HepG2 (cell line): ENCODE results near the gene TTLL7. TPM values are rescaled to one million over a fixed set of nuclear protein-coding genes. Genes with fewer than 3 reads are reported as not detected.

ENCODE experiments used
- ATAC-seq: fragments of 200-7000 bp; cut with Tn5 transposase; 3 replicates; pipeline ENCODE4 v1.9.1; 2020; ENCODE audit warnings: mild to moderate bottlenecking, moderate library complexity
- BruUV-seq: library from RNA; stranded (reverse); fragments of 400-500 nt; replicated peaks from 2 replicates; lab custom pipeline; 2021; lab: Mats Ljungman, UMichigan
- CTCF ChIA-PET: fragments of 300-600 bp; formaldehyde crosslinking; extraction: SDS; loops from one replicate; lab custom pipeline; 2021; ENCODE audit warnings: low total read pairs, inconsistent platforms, low intra/inter-chr PET ratio; lab: Yijun Ruan, JAX
- POLR2A ChIA-PET: fragments of 350-600 bp; sonication (Branson Sonifier 250); formaldehyde crosslinking; loops from one replicate; lab custom pipeline; 2020; ENCODE audit warnings: antibody characterized with exemption, inconsistent platforms; lab: Yijun Ruan, JAX
- DNase-seq: peaks from one replicate; pipeline ENCODE4 v3.0.0-alpha.2; 2015; ENCODE audit warnings: low spot score
- FAIRE-seq: peaks from 3 replicates; lab custom pipeline; 2011; peaks lifted over from hg19 to GRCh38; lab: Jason Lieb, UNC
- H2AFZ ChIP-seq: one replicate; pipeline ENCODE4 v1.6.1; 2011; ENCODE audit warnings: low read length, inconsistent platforms
- H3K27ac ChIP-seq: fragments of 300-600 bp; 3 replicates; pipeline ENCODE4 v1.8.0; 2011; ENCODE audit warnings: mixed run types, mild to moderate bottlenecking, mixed read lengths, low read length, inconsistent platforms; ENCODE audit not compliant: insufficient read depth; ENCODE audit errors: extremely low read length
- H3K27me3 ChIP-seq, 2 experiments: fragments of 200-600 bp in 1 of 2; 2 replicates in 1 of 2; 3 replicates in 1 of 2; pipeline versions ENCODE4 v1.6.0 to v1.8.0; 2011; ENCODE audit warnings: low read length in 2 of 2, mild to moderate bottlenecking in 2 of 2, moderate library complexity in 2 of 2, inconsistent platforms in 1 of 2; ENCODE audit not compliant: insufficient read depth in 2 of 2, control insufficient read depth in 1 of 2
- H3K36me3 ChIP-seq, 2 experiments: fragments of 200-600 bp in 1 of 2; replicated peaks in 1 of 2; 2 replicates in 1 of 2; 3 replicates in 1 of 2; pipeline versions ENCODE4 v1.5.1 to v1.8.0; 2011; ENCODE audit warnings: low read length in 2 of 2, inconsistent platforms in 1 of 2; ENCODE audit not compliant: insufficient read depth in 2 of 2, control insufficient read depth in 1 of 2
- H3K4me1 ChIP-seq: 2 replicates; pipeline ENCODE4 v1.5.1; 2012; ENCODE audit warnings: low read length, inconsistent platforms; ENCODE audit not compliant: insufficient read depth
- H3K4me2 ChIP-seq: 2 replicates; pipeline ENCODE4 v1.6.0; 2011; ENCODE audit warnings: low read depth, low read length, inconsistent platforms
- H3K4me3 ChIP-seq, 3 experiments: fragments of 200-600 bp in 1 of 3; sonication (generic), shearing (Covaris generic) in 1 of 3; replicated peaks in 1 of 3; 2 replicates each; pipeline ENCODE4 v1.5.1; 2011 to 2016; ENCODE audit warnings: low read length in 3 of 3, inconsistent platforms in 2 of 3, low read depth in 2 of 3, mild to moderate bottlenecking in 2 of 3, control low read depth in 1 of 3, mixed read lengths in 1 of 3; ENCODE audit not compliant: insufficient read depth in 1 of 3
- H3K79me2 ChIP-seq: one replicate; pipeline ENCODE4 v1.6.1; 2011; ENCODE audit warnings: low read length, inconsistent platforms; ENCODE audit not compliant: insufficient read depth
- H3K9ac ChIP-seq: 2 replicates; pipeline ENCODE4 v1.6.0; 2011; ENCODE audit warnings: mild to moderate bottlenecking, low read depth, low read length, inconsistent platforms; ENCODE audit not compliant: insufficient read depth
- H3K9me3 ChIP-seq: 2 replicates; pipeline ENCODE4 v1.5.1; 2012; ENCODE audit warnings: mild to moderate bottlenecking, low read length
- H4K20me1 ChIP-seq: 2 replicates; pipeline ENCODE4 v1.6.0; 2011; ENCODE audit warnings: inconsistent platforms, mild to moderate bottlenecking, low read length, moderate library complexity; ENCODE audit not compliant: insufficient read depth
- ARNT ChIP-seq: fragments of 450-650 bp; IDR thresholded peaks from 2 replicates; pipeline ENCODE4 v1.6.1; 2017
- ATM ChIP-seq: fragments of 450-650 bp; IDR thresholded peaks from 2 replicates; pipeline ENCODE4 v1.7.1; 2017; ENCODE audit warnings: mild to moderate bottlenecking, borderline replicate concordance
- JARID2 ChIP-seq: sonication (generic); formaldehyde crosslinking; IDR thresholded peaks from 2 replicates; pipeline ENCODE4 v1.8.1; 2023; ENCODE audit warnings: missing genetic modification reagents, inconsistent platforms; ENCODE audit not compliant: insufficient replicate concordance
- MAX ChIP-seq: IDR thresholded peaks from 2 replicates; pipeline ENCODE4 v1.6.1; 2012; ENCODE audit warnings: inconsistent platforms
- MBNL3 ChIP-seq: fragments of 250-450 bp; sonication (Bioruptor Pico); conservative IDR thresholded peaks from 2 replicates; pipeline ENCODE4 v1.8.0; 2022; ENCODE audit warnings: mild to moderate bottlenecking, inconsistent platforms
- MEF2D ChIP-seq: sonication (generic); formaldehyde crosslinking; IDR thresholded peaks from 2 replicates; pipeline ENCODE4 v1.5.1; 2020; ENCODE audit warnings: mild to moderate bottlenecking, missing genetic modification reagents
- NFIC ChIP-seq: IDR thresholded peaks from 2 replicates; pipeline ENCODE4 v1.6.1; 2012; ENCODE audit warnings: mild to moderate bottlenecking, low read length, inconsistent platforms
- NR1H2 ChIP-seq: sonication (generic); formaldehyde crosslinking; IDR thresholded peaks from 2 replicates; pipeline ENCODE4 v1.8.1; 2022; ENCODE audit warnings: low read depth, missing genetic modification reagents, borderline replicate concordance
- NR2F6 ChIP-seq, 2 experiments: IDR thresholded peaks; 2 replicates each; pipeline ENCODE4 v1.6.1; 2016; ENCODE audit warnings: antibody characterized with exemption in 1 of 2, mild to moderate bottlenecking in 1 of 2
- NR3C1 ChIP-seq: sonication (generic); formaldehyde crosslinking; IDR thresholded peaks from 2 replicates; pipeline ENCODE4 v1.4.0; 2020; ENCODE audit warnings: missing genetic modification reagents
- ZBTB21 ChIP-seq: sonication (generic); formaldehyde crosslinking; IDR thresholded peaks from 2 replicates; pipeline ENCODE4 v1.4.0; 2020; ENCODE audit warnings: missing genetic modification reagents
- ZBTB38 ChIP-seq: sonication (generic); formaldehyde crosslinking; IDR thresholded peaks from 2 replicates; pipeline ENCODE4 v1.5.1; 2020; ENCODE audit warnings: mild to moderate bottlenecking, missing genetic modification reagents
- ZNF30 ChIP-seq: sonication (generic); formaldehyde crosslinking; IDR thresholded peaks from 2 replicates; pipeline ENCODE4 v1.5.0; 2020; ENCODE audit warnings: mild to moderate bottlenecking, missing genetic modification reagents
- ZNF598 ChIP-seq: sonication (generic); formaldehyde crosslinking; IDR thresholded peaks from 2 replicates; pipeline ENCODE4 v1.5.1; 2020; ENCODE audit warnings: mild to moderate bottlenecking, missing genetic modification reagents, borderline replicate concordance
- ZNF747 ChIP-seq: sonication (generic); formaldehyde crosslinking; IDR thresholded peaks from 2 replicates; pipeline ENCODE4 v1.8.1; 2023; ENCODE audit warnings: missing genetic modification reagents, mild to moderate bottlenecking, borderline replicate concordance
- ZNF773 ChIP-seq: sonication (generic); formaldehyde crosslinking; IDR thresholded peaks from 2 replicates; pipeline ENCODE4 v1.4.0; 2020; ENCODE audit warnings: missing genetic modification reagents, borderline replicate concordance
- WGBS: methylation state at CpG from one replicate; pipeline ENCODE4 v1.1.6; 2017; ENCODE audit warnings: low lambda C conversion rate; 5-methylcytosine and 5-hydroxymethylcytosine counted together
- in situ Hi-C: cut with HindIII; loops from 2 replicates; pipeline ENCODE4 v1.10.0; 2017; ENCODE audit warnings: low pct_unique_long_range_greater_than_20kb; ENCODE audit not compliant: extremely low pct_ligation_motif_present
- intact Hi-C: fragments of 100-400 bp; cut with micrococcal nuclease; formaldehyde crosslinking; loops from one replicate; pipeline ENCODE4 v1.10.0; 2022; ENCODE audit not compliant: unreplicated experiment
- polyA plus RNA-seq, 8 experiments: library from polyadenylated mRNA; depleted of rRNA in 3 of 8; stranded (reverse) in 7 of 8; unstranded in 1 of 8; fragments of >200 nt; fragmentation: Illumina TruSeq in 4 of 8; extraction: Trizol in 4 of 8; gene quantifications; 2 replicates each; pipeline versions ENCODE4 v1.2.1 to v1.2.3, GENCODE V29; 2011 to 2016; ENCODE audit warnings: low read depth in 4 of 8, missing spikeins in 1 of 8, mixed read lengths in 1 of 8; ENCODE audit not compliant: insufficient read depth in 1 of 8
- total RNA-seq, 5 experiments: library from RNA; depleted of rRNA; stranded (reverse); fragments of >200 nt; fragmentation: Illumina TruSeq; extraction: Trizol; gene quantifications; 2 replicates each; pipeline ENCODE4 v1.2.3, GENCODE V29; 2016; ENCODE audit warnings: low read depth in 1 of 5
- TF ChIP-seq, protein P1 (sequence below): sonication (generic); formaldehyde crosslinking; IDR thresholded peaks from 2 replicates; pipeline ENCODE4 v1.8.0; 2022; ENCODE audit warnings: missing genetic modification reagents, mild to moderate bottlenecking, borderline replicate concordance

TTLL7 gene
- total and polyA plus RNA-seq, 2 of the 13 experiments (the other 11 are each of a cell fraction or from before 2014, with no cell fraction given), result 0.07 to 0.22 TPM

DNA sequence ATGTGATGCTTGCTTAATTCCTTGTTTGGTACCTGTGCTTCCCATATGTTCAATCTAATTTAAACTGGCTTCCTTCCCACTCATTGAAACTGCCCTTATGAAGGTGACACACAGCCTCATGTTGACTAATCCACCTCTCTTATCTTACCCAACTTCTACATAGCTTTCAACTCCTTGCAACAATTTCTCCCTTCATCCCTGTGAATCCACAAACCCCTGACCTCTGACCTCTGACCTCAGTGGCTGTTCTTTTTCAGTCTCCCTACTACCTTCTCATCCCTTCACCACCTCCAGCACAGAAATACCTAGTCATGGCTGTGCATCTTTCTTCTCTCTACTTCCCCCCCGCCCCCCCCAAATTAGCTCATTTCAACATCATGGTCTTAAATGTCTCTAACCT lies 144.5 kb downstream of the TTLL7 start:
- H4K20me1 ChIP-seq, result no peaks in the 10 kb centered on the region
- DNase-seq (no peak), ATAC-seq (no peak), FAIRE-seq (no peak)
- no peak overlapping the region for H3K4me2 ChIP-seq
- no peak for TF ChIP-seq JARID2 (CRISPR knock-in tag)
- TF ChIP-seq NR3C1 (CRISPR knock-in tag), result no peak
- TF ChIP-seq, protein P1, sequence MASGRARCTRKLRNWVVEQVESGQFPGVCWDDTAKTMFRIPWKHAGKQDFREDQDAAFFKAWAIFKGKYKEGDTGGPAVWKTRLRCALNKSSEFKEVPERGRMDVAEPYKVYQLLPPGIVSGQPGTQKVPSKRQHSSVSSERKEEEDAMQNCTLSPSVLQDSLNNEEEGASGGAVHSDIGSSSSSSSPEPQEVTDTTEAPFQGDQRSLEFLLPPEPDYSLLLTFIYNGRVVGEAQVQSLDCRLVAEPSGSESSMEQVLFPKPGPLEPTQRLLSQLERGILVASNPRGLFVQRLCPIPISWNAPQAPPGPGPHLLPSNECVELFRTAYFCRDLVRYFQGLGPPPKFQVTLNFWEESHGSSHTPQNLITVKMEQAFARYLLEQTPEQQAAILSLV (CRISPR knock-in tag), result no peak
- no peak for TF ChIP-seq NR2F6 (IDR thresholded peaks at IDR 0.05)
- no peak for TF ChIP-seq NR2F6 (CRISPR knock-in tag; IDR thresholded peaks at IDR 0.05)
- no peak for TF ChIP-seq ZNF747 (CRISPR knock-in tag)
- no peak for TF ChIP-seq NFIC
- no peak for TF ChIP-seq ZBTB21 (CRISPR knock-in tag)
- TF ChIP-seq MAX, result no peak
- no peak for TF ChIP-seq MEF2D
- no peak for TF ChIP-seq MBNL3 (CRISPR knock-in tag)
- TF ChIP-seq ZBTB38 (CRISPR knock-in tag), result no peak
- no peak for TF ChIP-seq ATM
- TF ChIP-seq ZNF30 (CRISPR knock-in tag), result no peak
- TF ChIP-seq ZNF773 (CRISPR knock-in tag), result no peak
- no peak for TF ChIP-seq ZNF598 (CRISPR knock-in tag)
- TF ChIP-seq NR1H2 (CRISPR knock-in tag), result no peak
- TF ChIP-seq ARNT, result no peak
- H3K79me2 ChIP-seq, result no peaks in the 10 kb centered on the region
- BruUV-seq, result no TSS peak
- H3K27me3 ChIP-seq, result no peaks in the 10 kb centered on the region
- H3K27ac ChIP-seq, result no peak overlapping the region
- H2AFZ ChIP-seq, result no peak overlapping the region
- ChIA-PET POLR2A (no interaction called here), CTCF (no interaction called here)
- no peaks in the 10 kb centered on the region for H3K4me1 ChIP-seq
- 25% methylated on average over 1 of the region's 1 CpG for WGBS
- H3K9ac ChIP-seq, result no peak overlapping the region
- no peaks in the 10 kb centered on the region; the same call in 1 of the 2 replicates for H3K9me3 ChIP-seq
- H3K36me3 ChIP-seq, result no peaks in the 10 kb centered on the region
- no peak overlapping the region for H3K4me3 ChIP-seq
- intact Hi-C loops (no loop called here), in situ Hi-C loops (no loop called here)
